Tibial artery (tissue), 4 donors: ENCODE measurements around the gene FANCE.

Source experiments
- DNase-seq, 2 donors: peaks; one replicate each; pipeline ENCODE4 v3.0.0-alpha.2; 2019
- H3K27ac ChIP-seq, 2 donors: fragments of 200-600 bp; sonication (generic) in 1 of 2; 1 replicate in 1 of 2; 2 replicates in 1 of 2; pipeline ENCODE4 v1.5.1; 2018 to 2019; ENCODE audit warnings: mild to moderate bottlenecking in 1 of 2
- H3K27me3 ChIP-seq, 2 donors: fragments of 200-600 bp; sonication (generic) in 1 of 2; one replicate each; pipeline versions ENCODE4 v1.5.1 to v1.6.0; 2016 to 2019
- H3K36me3 ChIP-seq, 3 donors: fragments of 200-600 bp; sonication (generic) in 2 of 3; one replicate each; pipeline ENCODE4 v1.5.1; 2016 to 2019; ENCODE audit warnings: mild to moderate bottlenecking in 2 of 3
- H3K4me1 ChIP-seq, 4 donors: fragments of 200-600 bp; sonication (generic) in 2 of 4; 1 replicate in 3 of 4; 2 replicates in 1 of 4; pipeline ENCODE4 v1.5.1; 2016 to 2019
- H3K4me3 ChIP-seq, 2 donors: fragments of 200-600 bp; sonication (generic) in 1 of 2; 1 replicate in 1 of 2; 2 replicates in 1 of 2; pipeline ENCODE4 v1.5.1; 2018 to 2019; ENCODE audit warnings: mild to moderate bottlenecking in 2 of 2
- H3K9me3 ChIP-seq, 3 donors: fragments of 200-600 bp; sonication (generic) in 1 of 3; one replicate each; pipeline ENCODE4 v1.5.1; 2016 to 2019
- intact Hi-C: fragments of 100-400 bp; cut with DNase I; formaldehyde crosslinking; loops from one replicate; pipeline ENCODE4 v1.15.0; 2023; ENCODE audit warnings: low total_unique reads
- TF ChIP-seq, protein P1 (sequence below), 2 experiments: fragments of 200-600 bp in 1 of 2; fragments of 450-650 bp in 1 of 2; IDR thresholded peaks; one replicate each; pipeline ENCODE4 v1.5.1; 2017 to 2019; ENCODE audit warnings: antibody characterized with exemption in 2 of 2, mild to moderate bottlenecking in 1 of 2, moderate library complexity in 1 of 2

Gene FANCE

DNA sequence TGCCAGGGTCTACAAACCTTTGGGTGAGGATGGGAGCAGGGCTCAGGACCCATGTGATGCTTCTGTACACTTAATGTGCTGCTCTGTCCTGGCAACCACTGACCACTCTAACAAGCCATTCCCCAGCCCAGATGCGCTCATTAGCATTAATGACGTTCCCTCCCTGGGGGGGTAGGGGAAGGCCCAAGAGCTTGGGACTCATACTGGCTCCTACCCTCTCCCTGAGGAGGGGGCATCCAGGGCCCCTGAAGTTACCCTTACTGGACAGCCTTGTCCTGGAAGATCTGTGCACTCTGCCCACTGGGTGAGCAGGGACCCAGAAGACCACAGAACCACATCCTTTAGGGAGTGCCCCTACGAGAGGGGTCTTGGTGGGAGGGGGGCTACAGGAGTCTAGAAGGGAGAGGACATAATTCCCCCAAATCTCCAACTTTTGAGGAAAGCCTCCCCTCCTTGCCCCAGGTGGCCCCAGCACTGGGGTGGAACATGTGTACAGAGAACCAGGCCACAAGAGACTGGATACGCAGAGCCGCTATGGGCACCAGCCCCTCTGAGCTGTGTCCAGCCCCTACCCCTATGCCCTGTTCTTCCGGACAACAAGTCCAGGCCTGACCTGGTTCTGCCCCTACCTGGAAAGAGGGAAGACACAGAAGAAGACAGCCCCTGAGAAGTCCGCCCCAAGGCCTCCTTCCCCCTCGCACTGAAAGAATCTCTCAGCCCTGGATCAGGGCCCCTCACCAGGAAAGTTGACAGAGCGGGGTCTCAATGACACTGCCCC, 43.3 kb downstream of the FANCE start:
- intact Hi-C loops = loop anchor here (2.0 kb wide), 1 partner anchor 27 kb away; the partner anchor contains the start of gene RPL10A
- Histone ChIP-seq H3K27ac (peak overlapping the region; percentile 92 to 100), H3K4me1 (peaks cover 0 to 72% (median 59%) of the 10 kb centered on the region in 4 donors), H3K27me3 (no peaks in the 10 kb centered on the region), H3K4me3 (peak overlapping the region; percentile 96 to 99), H3K36me3 (no peaks in the 10 kb centered on the region), H3K9me3 (no peaks in the 10 kb centered on the region)
- TF ChIP-seq, protein P1, sequence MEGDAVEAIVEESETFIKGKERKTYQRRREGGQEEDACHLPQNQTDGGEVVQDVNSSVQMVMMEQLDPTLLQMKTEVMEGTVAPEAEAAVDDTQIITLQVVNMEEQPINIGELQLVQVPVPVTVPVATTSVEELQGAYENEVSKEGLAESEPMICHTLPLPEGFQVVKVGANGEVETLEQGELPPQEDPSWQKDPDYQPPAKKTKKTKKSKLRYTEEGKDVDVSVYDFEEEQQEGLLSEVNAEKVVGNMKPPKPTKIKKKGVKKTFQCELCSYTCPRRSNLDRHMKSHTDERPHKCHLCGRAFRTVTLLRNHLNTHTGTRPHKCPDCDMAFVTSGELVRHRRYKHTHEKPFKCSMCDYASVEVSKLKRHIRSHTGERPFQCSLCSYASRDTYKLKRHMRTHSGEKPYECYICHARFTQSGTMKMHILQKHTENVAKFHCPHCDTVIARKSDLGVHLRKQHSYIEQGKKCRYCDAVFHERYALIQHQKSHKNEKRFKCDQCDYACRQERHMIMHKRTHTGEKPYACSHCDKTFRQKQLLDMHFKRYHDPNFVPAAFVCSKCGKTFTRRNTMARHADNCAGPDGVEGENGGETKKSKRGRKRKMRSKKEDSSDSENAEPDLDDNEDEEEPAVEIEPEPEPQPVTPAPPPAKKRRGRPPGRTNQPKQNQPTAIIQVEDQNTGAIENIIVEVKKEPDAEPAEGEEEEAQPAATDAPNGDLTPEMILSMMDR (IDR thresholded peaks at IDR 0.05) = no peak
- DNase-seq = peak; percentile 54 to 79

DNA sequence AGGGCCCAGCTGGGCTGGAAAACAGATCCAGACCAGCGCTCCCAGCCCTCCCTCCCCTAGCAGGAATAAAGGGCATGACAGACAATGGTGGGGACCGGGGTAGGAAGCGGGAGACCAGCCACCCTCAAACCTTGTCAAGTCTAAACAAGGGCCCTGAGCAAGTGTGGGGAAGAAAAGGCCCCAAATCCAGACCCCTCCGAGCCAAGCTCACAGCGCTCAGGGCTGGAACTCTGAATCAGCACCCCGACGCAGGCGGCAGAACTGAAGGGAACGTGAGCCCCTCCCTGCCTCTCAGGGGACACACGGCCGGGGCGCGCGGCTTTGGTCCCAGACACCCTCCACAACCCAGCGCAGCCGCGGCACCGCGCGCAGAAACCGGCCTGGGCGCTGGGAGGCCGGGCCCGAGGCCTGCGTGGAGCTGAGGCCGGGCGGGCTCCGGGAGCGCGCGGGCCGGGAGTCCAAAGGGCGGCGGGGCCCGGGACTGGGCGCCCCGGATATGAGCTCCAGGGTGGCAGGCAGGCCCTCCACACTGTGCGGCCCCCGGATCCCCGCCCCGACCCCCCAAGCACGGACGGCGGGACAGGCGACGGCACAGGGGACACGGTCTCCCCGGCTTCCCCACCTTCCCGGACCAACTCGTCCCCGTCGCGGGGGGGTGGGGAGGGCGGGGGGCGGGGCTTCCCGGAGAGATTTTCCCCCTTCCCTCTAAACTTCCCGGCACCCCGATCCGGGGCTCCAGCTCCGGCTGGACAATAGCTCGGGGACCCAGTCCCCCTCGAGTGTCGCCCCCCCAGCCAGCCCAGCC, 44.1 kb downstream of the FANCE start:
- peak; percentile 50 to 83 for DNase-seq

DNA sequence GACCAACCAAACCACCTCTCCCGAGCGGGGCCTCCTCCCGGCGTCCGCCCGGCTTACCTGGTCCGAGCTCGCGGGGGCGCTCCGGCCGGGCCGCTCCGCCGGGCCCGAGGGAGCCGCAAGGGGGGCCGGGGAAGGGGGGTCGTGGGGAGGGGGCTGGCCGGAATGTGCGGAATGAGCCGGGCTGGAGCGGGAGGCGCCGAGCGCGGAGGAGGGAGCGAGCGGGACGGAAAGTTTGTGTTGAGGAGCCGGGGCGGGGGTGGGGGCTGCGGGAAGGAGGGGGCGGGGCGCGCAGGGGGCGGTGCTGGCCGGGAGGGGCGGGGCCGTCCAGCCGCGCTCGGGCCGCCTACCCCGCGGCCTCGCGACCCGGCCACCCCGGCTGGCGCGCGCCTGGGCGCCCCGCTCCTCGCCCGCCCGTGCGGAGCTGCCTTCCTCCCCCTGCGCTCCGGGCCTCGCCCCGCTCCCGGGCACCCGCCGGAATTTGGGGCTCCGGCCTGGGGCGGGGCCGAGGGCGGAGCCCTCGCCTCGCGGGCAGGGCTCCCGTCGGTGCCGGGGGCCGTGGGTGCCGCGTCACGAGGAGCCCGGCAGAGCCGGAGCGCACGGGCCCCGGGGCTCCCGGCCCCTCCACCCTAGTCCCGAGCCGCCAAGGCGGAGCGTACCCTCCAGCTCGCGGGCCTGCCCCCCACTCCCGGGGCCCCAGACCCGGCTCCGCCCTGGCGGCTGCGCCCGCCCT, 44.9 kb downstream of the FANCE start, which contains the start of gene TEAD3:
TEAD3 (minus strand) TSS at position 239 of the 730 bp plus-strand sequence.
- intact Hi-C loops = loop anchor here (2.0 kb wide), 1 partner anchor 28 kb away; the partner anchor contains the start of gene RPL10A
- H3K9me3 ChIP-seq = no peaks in the 10 kb centered on the region
- H3K36me3 ChIP-seq = no peaks in the 10 kb centered on the region
- peaks cover 0 to 56% (median 44%) of the 10 kb centered on the region in 4 donors for H3K4me1 ChIP-seq
- H3K27ac ChIP-seq = peak within 1 kb of the TSS; percentile 92 to 100
- peak in 1 of 2 donors; percentile 80 for DNase-seq
- TF ChIP-seq, protein P1 (IDR thresholded peaks at IDR 0.05) = no peak
- no peaks in the 10 kb centered on the region for H3K27me3 ChIP-seq
- H3K4me3 ChIP-seq = peak within 1 kb of the TSS; percentile 96 to 99

More for the DNA sequence above, 44.1 kb downstream of the FANCE start:
- no peaks in the 10 kb centered on the region for H3K9me3 ChIP-seq
- peak overlapping the region; percentile 96 to 99 for H3K4me3 ChIP-seq
- H3K4me1 ChIP-seq = peaks cover 0 to 64% (median 52%) of the 10 kb centered on the region in 4 donors
- TF ChIP-seq, protein P1 (IDR thresholded peaks at IDR 0.05) = no peak
- no peaks in the 10 kb centered on the region for H3K36me3 ChIP-seq
- intact Hi-C loops = loop anchor here (2.0 kb wide), 1 partner anchor 27 kb away; the partner anchor contains the start of gene RPL10A
- no peaks in the 10 kb centered on the region for H3K27me3 ChIP-seq
- peak overlapping the region; percentile 92 to 100 for H3K27ac ChIP-seq

DNA sequence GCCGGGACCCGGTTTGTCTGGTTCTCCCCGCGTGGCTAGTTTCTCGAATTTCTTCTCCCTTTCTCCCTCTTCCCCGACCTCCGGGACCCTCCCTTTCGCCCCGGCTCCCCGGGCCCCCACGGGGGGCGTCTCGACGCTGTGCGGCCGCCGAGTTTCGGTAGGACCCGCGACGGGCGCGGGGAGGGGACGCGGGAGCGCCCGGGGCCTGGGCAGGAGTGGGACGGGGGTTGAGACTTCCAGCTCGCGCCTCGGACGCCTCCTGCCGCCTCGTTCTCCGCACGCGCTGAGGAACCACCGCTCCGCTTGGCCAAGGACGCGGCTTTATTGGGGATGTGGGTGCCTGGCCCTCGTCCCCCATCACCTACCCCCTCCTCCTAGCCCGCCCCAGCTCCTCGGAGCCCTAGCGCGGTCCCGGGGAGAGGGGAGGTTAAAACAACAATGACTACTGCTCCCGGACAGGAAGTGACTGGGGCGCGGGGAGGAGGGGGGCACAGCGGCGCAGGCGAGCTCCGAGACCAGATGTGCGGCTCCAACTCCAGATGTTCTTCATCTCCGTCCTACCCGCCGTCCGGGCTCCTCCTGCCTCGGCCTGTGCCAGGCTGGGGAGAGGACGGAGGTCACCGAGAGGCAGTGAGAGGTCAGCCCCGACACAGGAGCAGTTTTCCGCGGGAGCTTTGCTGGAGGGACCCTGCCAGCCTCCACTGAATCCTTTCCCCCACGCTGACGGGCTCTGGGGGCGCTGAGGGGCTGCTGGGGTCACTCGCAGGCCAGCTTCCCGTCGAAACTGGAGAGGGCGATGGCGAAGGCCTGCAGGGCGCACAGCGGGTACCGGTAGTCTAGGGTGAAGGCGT, 45.7 kb downstream of the FANCE start:
- peak overlapping the region; percentile 92 to 100 for H3K27ac ChIP-seq
- H3K27me3 ChIP-seq = peaks cover 0 to 5% of the 10 kb centered on the region in 2 donors

More for the DNA sequence above, 45.7 kb downstream of the FANCE start:
- Histone ChIP-seq H3K4me1 (peaks cover 0 to 49% (median 36%) of the 10 kb centered on the region in 4 donors), H3K36me3 (no peaks in the 10 kb centered on the region), H3K4me3 (peak overlapping the region; percentile 96 to 99), H3K9me3 (no peaks in the 10 kb centered on the region)
- intact Hi-C loops = loop anchor here (2.0 kb wide), 1 partner anchor 29 kb away; the partner anchor contains the start of gene RPL10A
- DNase-seq = peak; percentile 52 to 81
- TF ChIP-seq, protein P1 (IDR thresholded peaks at IDR 0.05) = no peak
